PC-3 (cell line): Measurements from ENCODE around the gene REXO4. TPM values are rescaled to one million over a fixed set of nuclear protein-coding genes. Genes with fewer than 3 reads are reported as not detected.

Experiments
- ATAC-seq: fragments of 200-7000 bp; cut with Tn5 transposase; 2 replicates; pipeline ENCODE4 v1.9.1; 2020; ENCODE audit warnings: mild to moderate bottlenecking, moderate library complexity
- BruUV-seq: library from RNA; stranded (reverse); fragments of 400-500 nt; replicated peaks from 2 replicates; lab custom pipeline; 2021; lab: Mats Ljungman, UMichigan
- CTCF ChIA-PET: fragments of 300-600 bp; sonication (Branson Sonifier 250); formaldehyde crosslinking; loops from one replicate; lab custom pipeline; 2022; ENCODE audit warnings: antibody characterized with exemption; lab: Charles Lee
- POLR2A ChIA-PET: fragments of 300-600 bp; sonication (Branson Sonifier 250); formaldehyde crosslinking; loops from one replicate; lab custom pipeline; 2022; ENCODE audit warnings: antibody characterized with exemption; ENCODE audit not compliant: unreplicated experiment; lab: Charles Lee
- DNase-seq: peaks from one replicate; pipeline ENCODE4 v3.0.0-alpha.2; 2015
- H2AFZ ChIP-seq: fragments of 300-600 bp; sonication (generic); 2 replicates; pipeline ENCODE4 v1.6.0; 2016; ENCODE audit warnings: antibody characterized with exemption, low read length
- H3F3A ChIP-seq: fragments of 300-600 bp; sonication (generic); one replicate; pipeline ENCODE4 v1.6.0; 2017; ENCODE audit warnings: antibody characterized with exemption, low read length, control low read depth, mild to moderate bottlenecking; ENCODE audit not compliant: unreplicated experiment
- H3K27ac ChIP-seq: fragments of 300-600 bp; sonication (generic); 2 replicates; pipeline ENCODE4 v1.5.1; 2016; ENCODE audit warnings: mild to moderate bottlenecking, low read length
- H3K27me3 ChIP-seq: fragments of 300-600 bp; sonication (generic); 2 replicates; pipeline ENCODE4 v1.6.1; 2016; ENCODE audit warnings: low read length, mixed read lengths
- H3K36me3 ChIP-seq: fragments of 300-600 bp; sonication (generic); 2 replicates; pipeline ENCODE4 v1.6.1; 2016; ENCODE audit warnings: low read depth, mixed run types, low read length, mixed read lengths
- H3K4me1 ChIP-seq: fragments of 300-600 bp; sonication (generic); 2 replicates; pipeline ENCODE4 v1.5.1; 2016; ENCODE audit warnings: low read length; ENCODE audit not compliant: insufficient read depth
- H3K4me2 ChIP-seq: fragments of 300-600 bp; sonication (generic); 2 replicates; pipeline ENCODE4 v1.6.0; 2016; ENCODE audit warnings: low read length
- H3K4me3 ChIP-seq: fragments of 300-600 bp; sonication (generic); 2 replicates; pipeline ENCODE4 v1.5.1; 2016; ENCODE audit warnings: mild to moderate bottlenecking, low read length, mixed read lengths
- H3K79me2 ChIP-seq: fragments of 300-600 bp; sonication (generic); 2 replicates; pipeline ENCODE4 v1.6.1; 2017; ENCODE audit warnings: low read length, mixed read lengths
- H3K9ac ChIP-seq: fragments of 300-600 bp; sonication (generic); 2 replicates; pipeline ENCODE4 v1.6.0; 2016; ENCODE audit warnings: mild to moderate bottlenecking, low read length
- H3K9me2 ChIP-seq: fragments of 300-600 bp; sonication (generic); replicated peaks from 2 replicates; pipeline ENCODE4 v1.6.1; 2016; ENCODE audit warnings: mixed run types, low read length, mixed read lengths
- H3K9me3 ChIP-seq: fragments of 300-600 bp; sonication (generic); 2 replicates; pipeline ENCODE4 v1.6.1; 2016; ENCODE audit warnings: low read length, mixed read lengths
- H4K20me1 ChIP-seq: fragments of 300-600 bp; sonication (generic); 2 replicates; pipeline ENCODE4 v1.6.1; 2016; ENCODE audit warnings: low read length, mixed read lengths
- EZH2 ChIP-seq: fragments of 300-600 bp; sonication (generic); IDR thresholded peaks from one replicate; pipeline ENCODE4 v1.6.1; 2017; ENCODE audit warnings: antibody characterized with exemption, mild to moderate bottlenecking, low read length; ENCODE audit not compliant: unreplicated experiment
- EZH2phosphoT487 ChIP-seq: fragments of 300-600 bp; sonication (generic); IDR thresholded peaks from 2 replicates; pipeline ENCODE4 v1.6.1; 2018; ENCODE audit warnings: mild to moderate bottlenecking, antibody characterized with exemption, low read length, borderline replicate concordance
- intact Hi-C: fragments of 100-400 bp; cut with micrococcal nuclease; formaldehyde crosslinking; loops from 2 replicates; pipeline ENCODE4 v1.9.0; 2023
- total RNA-seq: library from RNA; depleted of rRNA; stranded (reverse); fragments of >200 nt; gene quantifications from 2 replicates; pipeline ENCODE4 v1.2.3, GENCODE V29; 2014
- TF ChIP-seq, protein P1 (sequence below): fragments of 300-600 bp; sonication (generic); conservative IDR thresholded peaks from 2 replicates; pipeline ENCODE4 v1.5.1; 2017; ENCODE audit warnings: antibody characterized with exemption, low read depth, mild to moderate bottlenecking, low read length

Gene REXO4
- total RNA-seq, 1 experiment from 2014 or later: 34.1 TPM

DNA sequence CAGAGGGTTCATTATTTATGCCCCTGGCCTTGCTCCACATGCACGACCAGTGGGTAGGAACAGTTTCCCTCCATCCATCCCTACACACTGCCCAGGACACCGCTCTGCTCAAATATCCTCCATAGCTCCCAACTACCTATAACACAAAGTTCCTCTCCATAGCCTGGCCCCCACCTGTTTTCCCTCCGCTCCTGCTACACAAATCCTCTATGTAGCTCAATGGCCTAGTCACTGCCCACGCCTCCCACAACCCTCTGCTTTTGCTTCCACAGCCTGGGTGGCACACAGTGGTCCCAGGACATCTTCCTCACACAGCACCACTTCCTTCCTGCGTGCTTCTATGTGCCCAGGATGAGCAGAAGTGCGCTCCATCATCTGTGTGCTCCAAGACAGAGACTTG is 20.4 kb downstream of the REXO4 start:
- DNase-seq: no peak
- no TSS peak for BruUV-seq
- Histone ChIP-seq H3K27me3 (no peaks in the 10 kb centered on the region), H3K4me2 (no peak overlapping the region), H3K9ac (no peak overlapping the region), H3K27ac (no peak overlapping the region), H3K4me3 (no peak overlapping the region), H2AFZ (no peak overlapping the region), H3K9me2 (no peaks in the 10 kb centered on the region), H3K79me2 (no peaks in the 10 kb centered on the region), H3K36me3 (no peaks in the 10 kb centered on the region), H4K20me1 (no peaks in the 10 kb centered on the region), H3K9me3 (no peaks in the 10 kb centered on the region), H3F3A (no peaks in the 10 kb centered on the region), H3K4me1 (no peaks in the 10 kb centered on the region)
- ATAC-seq: no peak
- intact Hi-C loops: no loop called here
- ChIA-PET CTCF (no interaction called here), POLR2A (no interaction called here)
- TF ChIP-seq EZH2 (no peak), EZH2phosphoT487 (no peak)
- TF ChIP-seq, protein P1, sequence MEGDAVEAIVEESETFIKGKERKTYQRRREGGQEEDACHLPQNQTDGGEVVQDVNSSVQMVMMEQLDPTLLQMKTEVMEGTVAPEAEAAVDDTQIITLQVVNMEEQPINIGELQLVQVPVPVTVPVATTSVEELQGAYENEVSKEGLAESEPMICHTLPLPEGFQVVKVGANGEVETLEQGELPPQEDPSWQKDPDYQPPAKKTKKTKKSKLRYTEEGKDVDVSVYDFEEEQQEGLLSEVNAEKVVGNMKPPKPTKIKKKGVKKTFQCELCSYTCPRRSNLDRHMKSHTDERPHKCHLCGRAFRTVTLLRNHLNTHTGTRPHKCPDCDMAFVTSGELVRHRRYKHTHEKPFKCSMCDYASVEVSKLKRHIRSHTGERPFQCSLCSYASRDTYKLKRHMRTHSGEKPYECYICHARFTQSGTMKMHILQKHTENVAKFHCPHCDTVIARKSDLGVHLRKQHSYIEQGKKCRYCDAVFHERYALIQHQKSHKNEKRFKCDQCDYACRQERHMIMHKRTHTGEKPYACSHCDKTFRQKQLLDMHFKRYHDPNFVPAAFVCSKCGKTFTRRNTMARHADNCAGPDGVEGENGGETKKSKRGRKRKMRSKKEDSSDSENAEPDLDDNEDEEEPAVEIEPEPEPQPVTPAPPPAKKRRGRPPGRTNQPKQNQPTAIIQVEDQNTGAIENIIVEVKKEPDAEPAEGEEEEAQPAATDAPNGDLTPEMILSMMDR: no peak

DNA sequence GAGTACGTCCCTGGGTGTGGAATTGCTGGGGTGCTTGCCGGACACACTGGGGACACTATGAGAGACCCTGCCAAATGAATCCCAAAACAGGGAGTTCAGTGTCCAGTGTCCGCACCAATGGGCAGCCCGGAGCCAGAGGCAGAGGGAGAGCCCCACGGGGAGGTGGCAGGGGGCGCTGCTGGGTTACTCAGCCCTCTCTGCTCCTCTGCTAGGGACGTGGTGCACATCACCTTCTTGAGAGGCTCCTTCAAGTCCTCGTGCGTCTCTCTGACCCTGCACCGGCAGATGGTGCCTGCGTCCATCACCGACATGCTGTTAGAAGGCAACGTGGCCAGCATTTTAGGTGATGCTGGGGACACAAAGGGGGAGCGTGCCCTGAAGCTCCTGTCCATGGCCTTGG is 20.9 kb downstream of the REXO4 start:
- no peak for TF ChIP-seq EZH2
- TF ChIP-seq, protein P1: peak; percentile 49
- peak; percentile 23 for DNase-seq
- H4K20me1 ChIP-seq: no peaks in the 10 kb centered on the region
- peak; percentile 82 for ATAC-seq
- no peak overlapping the region for H3K4me3 ChIP-seq
- H3K9ac ChIP-seq: no peak overlapping the region
- no peaks in the 10 kb centered on the region for H3K9me2 ChIP-seq
- no peaks in the 10 kb centered on the region for H3K9me3 ChIP-seq
- no peak overlapping the region for H3K27ac ChIP-seq
- no peaks in the 10 kb centered on the region for H3K4me1 ChIP-seq
- H3F3A ChIP-seq: no peaks in the 10 kb centered on the region
- no peaks in the 10 kb centered on the region for H3K36me3 ChIP-seq
- CTCF ChIA-PET: no interaction called here
- no peak overlapping the region for H3K4me2 ChIP-seq
- POLR2A ChIA-PET: no interaction called here
- no peaks in the 10 kb centered on the region for H3K79me2 ChIP-seq
- BruUV-seq: no TSS peak
- intact Hi-C loops: no loop called here
- no peak overlapping the region for H2AFZ ChIP-seq
- no peaks in the 10 kb centered on the region for H3K27me3 ChIP-seq

GRCh38 chr9:133394687-133395271 is 23.0 kb downstream of the REXO4 start:
- Histone ChIP-seq H3K27me3 (no peaks in the 10 kb centered on the region), H3K4me3 (no peak overlapping the region), H3K4me1 (no peaks in the 10 kb centered on the region), H3K79me2 (no peaks in the 10 kb centered on the region), H3K27ac (no peak overlapping the region), H3K9me3 (no peaks in the 10 kb centered on the region), H2AFZ (no peak overlapping the region), H3K36me3 (no peaks in the 10 kb centered on the region), H3K9me2 (no peaks in the 10 kb centered on the region), H4K20me1 (no peaks in the 10 kb centered on the region), H3K4me2 (no peak overlapping the region), H3F3A (no peaks in the 10 kb centered on the region), H3K9ac (no peak overlapping the region)
- TF ChIP-seq EZH2 (no peak), EZH2phosphoT487 (no peak)
- TF ChIP-seq, protein P1: no peak
- no peak for ATAC-seq
- no TSS peak for BruUV-seq
- no peak for DNase-seq
- intact Hi-C loops: no loop called here
- CTCF ChIA-PET: no interaction called here
- POLR2A ChIA-PET: no interaction called here
